H1 (cell line): ENCODE data around the gene COQ8B. TPM values are rescaled to one million over a fixed set of nuclear protein-coding genes. Genes with fewer than 3 reads are reported as not detected.

Source experiments
- CTCF ChIP-seq, 3 experiments: IDR thresholded peaks; 1 replicate in 2 of 3; 2 replicates in 1 of 3; pipeline versions ENCODE4 v1.5.1 to v1.6.1; 2011; ENCODE audit warnings: low read length in 3 of 3, mild to moderate bottlenecking in 3 of 3, inconsistent platforms in 2 of 3, low read depth in 1 of 3, moderate library complexity in 1 of 3; ENCODE audit not compliant: insufficient read depth in 1 of 3; ENCODE audit errors: control extremely low read depth in 1 of 3
- EGR1 ChIP-seq: IDR thresholded peaks from 2 replicates; pipeline ENCODE4 v1.6.1; 2011; ENCODE audit warnings: low read depth, low read length, borderline replicate concordance
- KDM5A ChIP-seq: fragments of 200-600 bp; IDR thresholded peaks from 2 replicates; pipeline ENCODE4 v1.7.1; 2012; ENCODE audit warnings: mild to moderate bottlenecking, low read length, inconsistent platforms, mixed read lengths
- POLR2AphosphoS5 ChIP-seq: IDR thresholded peaks from 2 replicates; pipeline ENCODE4 v1.6.1; 2011; ENCODE audit warnings: low read depth, low read length
- RXRA ChIP-seq: IDR thresholded peaks from 2 replicates; pipeline ENCODE4 v1.6.1; 2011; ENCODE audit warnings: low read depth, mild to moderate bottlenecking, low read length, moderate library complexity; ENCODE audit not compliant: insufficient read depth
- TCF12 ChIP-seq: IDR thresholded peaks from 2 replicates; pipeline ENCODE4 v1.6.1; 2011; ENCODE audit warnings: low read depth, mild to moderate bottlenecking, low read length
- polyA plus RNA-seq, 7 experiments: library from polyadenylated mRNA; depleted of rRNA in 3 of 7; stranded (reverse) in 5 of 7; unstranded in 2 of 7; fragments of >200 nt in 5 of 7; fragments of 200-250 nt in 2 of 7; gene quantifications; 1 replicate in 5 of 7; 2 replicates in 1 of 7; 4 replicates in 1 of 7; pipeline versions ENCODE4 v1.2.1 to v1.2.3, GENCODE V29; 2011 to 2013; ENCODE audit warnings: missing spikeins in 2 of 7, mixed read lengths in 2 of 7
- total RNA-seq: library from RNA; stranded (reverse); fragmentation: NEBNext Ultra II Directional; extraction: Animal tissue kit (Norgen Biotek cat#: 25700); gene quantifications from 2 replicates; pipeline ENCODE4 v1.2.1, GENCODE V29; 2021
- TF ChIP-seq, protein P1 (sequence below): fragments of 300-600 bp; sonication (generic); IDR thresholded peaks from 2 replicates; pipeline ENCODE4 v1.7.1; 2012; ENCODE audit warnings: low read length, moderate library complexity, mild to moderate bottlenecking, inconsistent platforms; ENCODE audit not compliant: insufficient replicate concordance

Gene COQ8B
- total and polyA plus RNA-seq, 2 of the 8 experiments (the other 6 are each of a cell fraction or from before 2014, with no cell fraction given), result 41.7 to 46.1 TPM

GRCh38 chr19:40662925-40663694, 53.6 kb downstream of the COQ8B start (continued):
- TF ChIP-seq, protein P1, sequence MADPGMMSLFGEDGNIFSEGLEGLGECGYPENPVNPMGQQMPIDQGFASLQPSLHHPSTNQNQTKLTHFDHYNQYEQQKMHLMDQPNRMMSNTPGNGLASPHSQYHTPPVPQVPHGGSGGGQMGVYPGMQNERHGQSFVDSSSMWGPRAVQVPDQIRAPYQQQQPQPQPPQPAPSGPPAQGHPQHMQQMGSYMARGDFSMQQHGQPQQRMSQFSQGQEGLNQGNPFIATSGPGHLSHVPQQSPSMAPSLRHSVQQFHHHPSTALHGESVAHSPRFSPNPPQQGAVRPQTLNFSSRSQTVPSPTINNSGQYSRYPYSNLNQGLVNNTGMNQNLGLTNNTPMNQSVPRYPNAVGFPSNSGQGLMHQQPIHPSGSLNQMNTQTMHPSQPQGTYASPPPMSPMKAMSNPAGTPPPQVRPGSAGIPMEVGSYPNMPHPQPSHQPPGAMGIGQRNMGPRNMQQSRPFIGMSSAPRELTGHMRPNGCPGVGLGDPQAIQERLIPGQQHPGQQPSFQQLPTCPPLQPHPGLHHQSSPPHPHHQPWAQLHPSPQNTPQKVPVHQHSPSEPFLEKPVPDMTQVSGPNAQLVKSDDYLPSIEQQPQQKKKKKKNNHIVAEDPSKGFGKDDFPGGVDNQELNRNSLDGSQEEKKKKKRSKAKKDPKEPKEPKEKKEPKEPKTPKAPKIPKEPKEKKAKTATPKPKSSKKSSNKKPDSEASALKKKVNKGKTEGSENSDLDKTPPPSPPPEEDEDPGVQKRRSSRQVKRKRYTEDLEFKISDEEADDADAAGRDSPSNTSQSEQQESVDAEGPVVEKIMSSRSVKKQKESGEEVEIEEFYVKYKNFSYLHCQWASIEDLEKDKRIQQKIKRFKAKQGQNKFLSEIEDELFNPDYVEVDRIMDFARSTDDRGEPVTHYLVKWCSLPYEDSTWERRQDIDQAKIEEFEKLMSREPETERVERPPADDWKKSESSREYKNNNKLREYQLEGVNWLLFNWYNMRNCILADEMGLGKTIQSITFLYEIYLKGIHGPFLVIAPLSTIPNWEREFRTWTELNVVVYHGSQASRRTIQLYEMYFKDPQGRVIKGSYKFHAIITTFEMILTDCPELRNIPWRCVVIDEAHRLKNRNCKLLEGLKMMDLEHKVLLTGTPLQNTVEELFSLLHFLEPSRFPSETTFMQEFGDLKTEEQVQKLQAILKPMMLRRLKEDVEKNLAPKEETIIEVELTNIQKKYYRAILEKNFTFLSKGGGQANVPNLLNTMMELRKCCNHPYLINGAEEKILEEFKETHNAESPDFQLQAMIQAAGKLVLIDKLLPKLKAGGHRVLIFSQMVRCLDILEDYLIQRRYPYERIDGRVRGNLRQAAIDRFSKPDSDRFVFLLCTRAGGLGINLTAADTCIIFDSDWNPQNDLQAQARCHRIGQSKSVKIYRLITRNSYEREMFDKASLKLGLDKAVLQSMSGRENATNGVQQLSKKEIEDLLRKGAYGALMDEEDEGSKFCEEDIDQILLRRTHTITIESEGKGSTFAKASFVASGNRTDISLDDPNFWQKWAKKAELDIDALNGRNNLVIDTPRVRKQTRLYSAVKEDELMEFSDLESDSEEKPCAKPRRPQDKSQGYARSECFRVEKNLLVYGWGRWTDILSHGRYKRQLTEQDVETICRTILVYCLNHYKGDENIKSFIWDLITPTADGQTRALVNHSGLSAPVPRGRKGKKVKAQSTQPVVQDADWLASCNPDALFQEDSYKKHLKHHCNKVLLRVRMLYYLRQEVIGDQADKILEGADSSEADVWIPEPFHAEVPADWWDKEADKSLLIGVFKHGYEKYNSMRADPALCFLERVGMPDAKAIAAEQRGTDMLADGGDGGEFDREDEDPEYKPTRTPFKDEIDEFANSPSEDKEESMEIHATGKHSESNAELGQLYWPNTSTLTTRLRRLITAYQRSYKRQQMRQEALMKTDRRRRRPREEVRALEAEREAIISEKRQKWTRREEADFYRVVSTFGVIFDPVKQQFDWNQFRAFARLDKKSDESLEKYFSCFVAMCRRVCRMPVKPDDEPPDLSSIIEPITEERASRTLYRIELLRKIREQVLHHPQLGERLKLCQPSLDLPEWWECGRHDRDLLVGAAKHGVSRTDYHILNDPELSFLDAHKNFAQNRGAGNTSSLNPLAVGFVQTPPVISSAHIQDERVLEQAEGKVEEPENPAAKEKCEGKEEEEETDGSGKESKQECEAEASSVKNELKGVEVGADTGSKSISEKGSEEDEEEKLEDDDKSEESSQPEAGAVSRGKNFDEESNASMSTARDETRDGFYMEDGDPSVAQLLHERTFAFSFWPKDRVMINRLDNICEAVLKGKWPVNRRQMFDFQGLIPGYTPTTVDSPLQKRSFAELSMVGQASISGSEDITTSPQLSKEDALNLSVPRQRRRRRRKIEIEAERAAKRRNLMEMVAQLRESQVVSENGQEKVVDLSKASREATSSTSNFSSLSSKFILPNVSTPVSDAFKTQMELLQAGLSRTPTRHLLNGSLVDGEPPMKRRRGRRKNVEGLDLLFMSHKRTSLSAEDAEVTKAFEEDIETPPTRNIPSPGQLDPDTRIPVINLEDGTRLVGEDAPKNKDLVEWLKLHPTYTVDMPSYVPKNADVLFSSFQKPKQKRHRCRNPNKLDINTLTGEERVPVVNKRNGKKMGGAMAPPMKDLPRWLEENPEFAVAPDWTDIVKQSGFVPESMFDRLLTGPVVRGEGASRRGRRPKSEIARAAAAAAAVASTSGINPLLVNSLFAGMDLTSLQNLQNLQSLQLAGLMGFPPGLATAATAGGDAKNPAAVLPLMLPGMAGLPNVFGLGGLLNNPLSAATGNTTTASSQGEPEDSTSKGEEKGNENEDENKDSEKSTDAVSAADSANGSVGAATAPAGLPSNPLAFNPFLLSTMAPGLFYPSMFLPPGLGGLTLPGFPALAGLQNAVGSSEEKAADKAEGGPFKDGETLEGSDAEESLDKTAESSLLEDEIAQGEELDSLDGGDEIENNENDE, result no peak
- TF ChIP-seq RXRA (no peak), EGR1 (no peak), CTCF (IDR thresholded peaks at IDR 0.05; ENCODE audit: control extremely low read depth in 1 of 3, insufficient read depth in 1 of 3, low read depth in 1 of 3, low read length in 3 of 3) (peak; percentile 82 to 95 (median 93)), TCF12 (peak; percentile 75; the same call in 1 of the 2 replicates), KDM5A (no peak), POLR2AphosphoS5 (peak; percentile 63)
